Uterus (tissue), 4 donors: ENCODE measurements around the gene CTRB1. TPM values are rescaled to one million over a fixed set of nuclear protein-coding genes. Genes with fewer than 3 reads are reported as not detected.

Experiments
- DNase-seq, 2 donors: peaks; one replicate each; pipeline ENCODE4 v3.0.0-alpha.2; 2019 to 2020
- H3K27ac ChIP-seq, 2 donors: fragments of 200-600 bp; sonication (generic); 1 replicate in 1 of 2; 2 replicates in 1 of 2; pipeline ENCODE4 v1.5.1; 2016 to 2018
- H3K27me3 ChIP-seq, 2 donors: fragments of 200-600 bp; sonication (generic); one replicate each; pipeline ENCODE4 v1.5.1; 2018 to 2019; ENCODE audit warnings: control low read depth in 1 of 2
- H3K36me3 ChIP-seq, 2 donors: fragments of 200-600 bp; sonication (generic); one replicate each; pipeline ENCODE4 v1.5.1; 2019; ENCODE audit warnings: control low read depth in 1 of 2
- H3K4me1 ChIP-seq, 2 donors: fragments of 200-600 bp; sonication (generic); one replicate each; pipeline ENCODE4 v1.5.1; 2018 to 2019; ENCODE audit warnings: control low read depth in 1 of 2
- H3K4me3 ChIP-seq, 2 donors: fragments of 200-600 bp; sonication (generic); 1 replicate in 1 of 2; 2 replicates in 1 of 2; pipeline ENCODE4 v1.5.1; 2018 to 2019; ENCODE audit warnings: mild to moderate bottlenecking in 1 of 2
- H3K9me3 ChIP-seq, 2 donors: fragments of 200-600 bp; sonication (generic); one replicate each; pipeline ENCODE4 v1.5.1; 2019; ENCODE audit warnings: control low read depth in 1 of 2
- CTCF ChIP-seq, 4 experiments: fragments of 200-600 bp in 2 of 4; fragments of 450-650 bp in 2 of 4; sonication (generic) in 2 of 4; IDR thresholded peaks; one replicate each; pipeline ENCODE4 v1.5.1; 2016 to 2019; ENCODE audit warnings: antibody characterized with exemption in 4 of 4, mild to moderate bottlenecking in 2 of 4, moderate library complexity in 1 of 4
- POLR2A ChIP-seq, 2 donors: fragments of 450-650 bp; IDR thresholded peaks; one replicate each; pipeline ENCODE4 v1.6.1; 2016; ENCODE audit warnings: antibody characterized with exemption in 2 of 2, mild to moderate bottlenecking in 1 of 2, moderate library complexity in 1 of 2
- intact Hi-C: fragments of 100-400 bp; cut with DNase I; formaldehyde crosslinking; loops from one replicate; pipeline ENCODE4 v1.15.1; 2023; ENCODE audit warnings: low total_unique reads
- total RNA-seq, 4 donors: library from RNA; depleted of rRNA in 3 of 4; stranded (reverse); fragments of >200 nt in 3 of 4; gene quantifications; one replicate each; pipeline versions ENCODE4 v1.1.0 to v1.2.4, GENCODE V29; 2014 to 2023
- donor health status: DM: yes; HTN: yes; CAD: no.

CTRB1 gene
- total RNA-seq, 4 donors from 2014 or later: not detected

- intact Hi-C loops: no loop called here
- DNase-seq: no peak
- Histone ChIP-seq H3K4me1 (peaks cover 6 to 60% of the 10 kb centered on the region in 2 donors), H3K9me3 (no peaks in the 10 kb centered on the region), H3K4me3 (no peak overlapping the region), H3K36me3 (no peaks in the 10 kb centered on the region), H3K27ac (peak overlapping the region; percentile 97), H3K27me3 (no peaks in the 10 kb centered on the region)
- TF ChIP-seq POLR2A (IDR thresholded peaks at IDR 0.05) (no peak), CTCF (IDR thresholded peaks at IDR 0.05) (no peak)
Observed at GRCh38 chr16:75243667-75244224, 25.0 kb downstream of the CTRB1 start.

DNA sequence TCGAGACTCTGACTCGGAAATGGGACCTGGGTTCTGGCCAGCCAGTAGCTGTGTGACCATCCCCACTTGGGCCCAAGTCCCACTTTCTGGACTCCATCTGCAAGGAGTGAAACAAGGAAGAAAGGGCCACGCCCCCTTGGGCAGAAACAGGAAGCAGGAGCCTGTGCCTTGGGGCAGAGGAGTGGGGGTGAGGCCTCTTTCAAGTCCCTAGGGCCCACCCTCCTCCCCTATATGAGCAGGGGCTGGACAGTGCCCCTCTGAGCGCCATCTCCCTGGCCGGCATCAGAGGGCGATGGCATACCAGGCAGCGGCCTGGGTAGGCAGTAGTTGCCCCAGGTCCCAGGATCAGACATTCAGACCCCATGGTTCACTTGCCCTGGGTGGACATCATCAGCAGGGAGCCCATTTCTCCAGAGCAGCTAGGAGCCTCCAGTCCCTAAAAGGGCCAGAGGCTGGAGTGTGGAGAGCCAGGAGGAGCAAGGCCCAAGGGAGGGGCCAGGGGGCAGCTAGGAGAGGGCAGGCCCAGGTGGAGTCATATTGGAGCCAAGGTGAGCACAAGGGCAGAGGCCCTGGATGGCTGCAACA lies 25.5 kb downstream of the CTRB1 start:
- Histone ChIP-seq H3K36me3 (no peaks in the 10 kb centered on the region), H3K4me1 (peaks cover 9 to 60% of the 10 kb centered on the region in 2 donors), H3K4me3 (no peak overlapping the region), H3K9me3 (no peaks in the 10 kb centered on the region), H3K27ac (peak overlapping the region; percentile 97), H3K27me3 (no peaks in the 10 kb centered on the region)
- TF ChIP-seq POLR2A (IDR thresholded peaks at IDR 0.05): no peak
- no peak for TF ChIP-seq CTCF (IDR thresholded peaks at IDR 0.05)
- DNase-seq: peak; percentile 66 to 75
- intact Hi-C loops: no loop called here

DNA sequence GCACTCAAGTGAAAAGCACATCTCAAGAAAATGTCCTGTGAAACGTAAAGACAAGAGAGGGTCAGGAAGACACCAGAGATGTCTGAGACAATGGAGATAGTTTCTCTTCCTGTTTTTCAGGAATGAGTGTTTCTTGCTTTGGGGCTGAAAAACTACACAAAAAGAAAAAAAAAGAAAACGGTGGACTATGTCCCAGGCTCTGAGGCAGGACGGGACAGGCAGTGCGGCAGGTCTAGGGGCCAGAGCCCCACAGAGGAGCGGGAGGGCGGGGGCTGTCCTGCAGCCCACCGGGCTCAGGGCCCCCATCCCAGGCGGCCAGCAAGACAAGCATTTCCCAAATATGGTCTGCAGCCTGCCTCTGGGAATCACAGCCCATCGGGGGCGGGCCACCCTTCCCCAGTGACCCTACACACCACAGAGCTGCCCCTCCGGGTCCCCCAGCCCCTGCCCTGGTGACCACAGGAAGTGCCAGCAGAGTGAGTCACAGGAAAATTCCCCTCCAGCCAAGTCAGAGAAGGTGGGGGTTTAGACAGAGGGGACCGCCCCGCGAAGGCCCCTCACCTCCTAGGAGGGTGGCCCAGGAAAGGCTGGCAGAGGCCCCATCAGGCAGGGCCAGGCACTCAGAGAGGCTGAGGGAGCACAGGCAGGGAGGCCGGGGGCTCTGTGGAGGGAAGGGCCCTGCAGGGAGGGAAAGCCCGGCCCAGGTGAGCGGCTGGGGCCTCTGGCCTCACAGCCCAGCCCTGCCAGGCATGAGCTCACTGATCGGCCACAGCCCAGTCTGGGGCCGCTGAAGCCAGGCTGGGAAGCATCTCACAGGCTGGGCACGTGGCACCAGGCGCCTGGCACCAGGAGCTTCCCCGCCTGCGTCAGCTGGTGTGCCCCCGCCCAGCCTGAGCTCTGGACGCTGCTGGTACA lies 26.3 kb downstream of the CTRB1 start:
- Histone ChIP-seq H3K27me3 (no peaks in the 10 kb centered on the region), H3K4me3 (peak overlapping the region in 1 of 2 donors; percentile 3), H3K27ac (peak overlapping the region; percentile 97), H3K4me1 (peaks cover 13 to 64% of the 10 kb centered on the region in 2 donors), H3K36me3 (no peaks in the 10 kb centered on the region), H3K9me3 (no peaks in the 10 kb centered on the region)
- no peak for TF ChIP-seq CTCF (IDR thresholded peaks at IDR 0.05)
- peak in 1 of 2 donors; percentile 45 for TF ChIP-seq POLR2A (IDR thresholded peaks at IDR 0.05)
- DNase-seq: peak; percentile 80
- intact Hi-C loops: no loop called here

- intact Hi-C loops: no loop called here
- Histone ChIP-seq H3K27me3 (no peaks in the 10 kb centered on the region), H3K9me3 (no peaks in the 10 kb centered on the region), H3K4me1 (peaks cover 14 to 68% of the 10 kb centered on the region in 2 donors), H3K36me3 (no peaks in the 10 kb centered on the region), H3K27ac (peak overlapping the region; percentile 97), H3K4me3 (no peak overlapping the region)
- TF ChIP-seq POLR2A (IDR thresholded peaks at IDR 0.05) (no peak), CTCF (IDR thresholded peaks at IDR 0.05) (no peak)
- DNase-seq: no peak
Observed at GRCh38 chr16:75246504-75247205, 27.9 kb downstream of the CTRB1 start.
